ENCODE results near the gene DYNC1H1. TPM values are rescaled to one million over a fixed set of nuclear protein-coding genes. Genes with fewer than 3 reads are reported as not detected.

The DYNC1H1 gene
- total RNA-seq, 2 donors from 2014 or later = 345 to 359 TPM

Other genes with a start within 250 kb of the DYNC1H1 start
- 100 to 1,000 TPM; 146 to 153 TPM for gene PPP2R5C, start 202.9 kb upstream of the DYNC1H1 start, total RNA-seq
- 1,000 to 10,000 TPM in 1 of 2 donors, 100 to 1,000 TPM in 1; 357 to 1,349 TPM for gene HSP90AA1, start 122.5 kb downstream of the DYNC1H1 start, total RNA-seq
- 10 to 100 TPM; 30.0 to 31.2 TPM for gene WDR20, start 175.3 kb downstream of the DYNC1H1 start, total RNA-seq